GM19035 (cell line): ENCODE measurements around the gene EVI5L.
"Not testable (repeated sequence)": the region's sequence is repeated elsewhere in the genome, so short reads cannot be mapped to it uniquely, and the experiment has no call there.

Experiments
- ATAC-seq: cut with Tn5 transposase; IDR thresholded peaks from one replicate; pipeline ENCODE4 v1.9.1; 2021; ENCODE audit not compliant: unreplicated experiment

The EVI5L gene

GRCh38 chr19:7845390-7846154 is 15.6 kb downstream of the EVI5L start:
- no peak for ATAC-seq

- ATAC-seq, result no peak
Measured at GRCh38 chr19:7846155-7846646, 16.2 kb downstream of the EVI5L start.

DNA sequence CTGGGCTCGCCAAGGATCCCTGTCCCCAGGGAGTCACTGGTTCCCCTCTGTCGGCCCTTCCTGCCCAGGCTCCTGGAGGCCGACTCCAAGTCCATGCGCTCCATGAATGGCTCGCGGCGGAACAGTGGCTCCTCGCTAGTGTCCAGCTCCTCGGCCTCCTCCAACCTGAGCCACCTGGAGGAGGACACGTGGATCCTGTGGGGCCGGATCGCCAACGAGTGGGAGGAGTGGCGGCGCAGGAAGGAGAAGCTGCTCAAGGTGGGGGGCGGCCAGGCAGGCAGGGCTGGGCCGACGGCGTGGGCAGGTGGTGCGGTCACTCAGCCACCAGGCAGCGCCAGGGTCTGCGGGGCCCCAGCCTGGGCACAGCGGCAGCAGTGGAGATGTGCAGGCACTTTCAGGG is 17.6 kb downstream of the EVI5L start:
- no peak for ATAC-seq

DNA sequence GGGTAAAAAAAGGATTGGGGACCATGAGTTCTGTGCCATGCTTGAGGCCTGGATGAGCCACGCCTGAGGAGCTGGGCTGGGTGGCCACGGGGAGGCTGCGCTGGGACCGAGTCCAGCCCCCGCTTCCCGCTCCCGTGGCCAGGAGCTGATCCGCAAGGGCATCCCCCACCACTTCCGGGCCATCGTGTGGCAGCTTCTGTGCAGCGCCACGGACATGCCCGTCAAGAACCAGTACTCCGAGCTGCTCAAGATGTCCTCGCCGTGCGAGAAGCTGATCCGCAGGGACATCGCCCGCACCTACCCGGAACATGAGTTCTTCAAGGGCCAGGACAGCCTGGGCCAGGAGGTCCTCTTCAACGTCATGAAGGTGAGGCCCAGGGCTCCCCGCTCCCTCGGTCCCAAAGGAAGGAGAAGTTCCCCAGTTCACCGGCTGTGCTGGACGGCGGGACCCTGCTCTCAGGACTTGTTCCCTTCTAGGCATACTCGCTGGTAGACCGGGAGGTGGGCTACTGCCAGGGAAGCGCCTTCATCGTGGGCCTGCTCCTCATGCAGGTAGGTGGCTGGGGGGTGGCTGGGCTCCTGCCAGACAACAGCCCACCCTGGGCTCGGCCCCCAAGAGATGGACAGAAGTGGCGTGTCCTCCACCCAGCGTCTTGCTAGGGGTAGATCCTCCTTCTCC is 18.9 kb downstream of the EVI5L start:
- no peak for ATAC-seq

DNA sequence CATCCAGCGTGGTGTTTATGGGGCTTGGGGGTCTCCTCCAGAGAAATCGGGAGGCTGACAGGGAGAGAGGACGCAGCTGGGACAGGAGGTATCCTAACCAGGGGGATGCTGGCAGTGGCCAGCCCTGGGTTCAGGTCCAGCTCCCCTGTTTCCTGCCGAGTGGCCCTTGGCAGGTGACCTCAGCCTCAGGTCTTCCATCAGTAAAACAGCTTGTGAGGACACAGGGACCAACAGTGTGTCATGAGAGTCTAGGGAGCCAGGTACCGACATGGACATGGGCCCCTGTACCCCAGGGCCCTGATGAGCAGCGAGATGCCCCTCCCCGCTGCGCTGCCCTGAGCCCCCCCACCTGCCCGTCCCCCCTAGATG is 19.6 kb downstream of the EVI5L start:
- no peak for ATAC-seq

DNA sequence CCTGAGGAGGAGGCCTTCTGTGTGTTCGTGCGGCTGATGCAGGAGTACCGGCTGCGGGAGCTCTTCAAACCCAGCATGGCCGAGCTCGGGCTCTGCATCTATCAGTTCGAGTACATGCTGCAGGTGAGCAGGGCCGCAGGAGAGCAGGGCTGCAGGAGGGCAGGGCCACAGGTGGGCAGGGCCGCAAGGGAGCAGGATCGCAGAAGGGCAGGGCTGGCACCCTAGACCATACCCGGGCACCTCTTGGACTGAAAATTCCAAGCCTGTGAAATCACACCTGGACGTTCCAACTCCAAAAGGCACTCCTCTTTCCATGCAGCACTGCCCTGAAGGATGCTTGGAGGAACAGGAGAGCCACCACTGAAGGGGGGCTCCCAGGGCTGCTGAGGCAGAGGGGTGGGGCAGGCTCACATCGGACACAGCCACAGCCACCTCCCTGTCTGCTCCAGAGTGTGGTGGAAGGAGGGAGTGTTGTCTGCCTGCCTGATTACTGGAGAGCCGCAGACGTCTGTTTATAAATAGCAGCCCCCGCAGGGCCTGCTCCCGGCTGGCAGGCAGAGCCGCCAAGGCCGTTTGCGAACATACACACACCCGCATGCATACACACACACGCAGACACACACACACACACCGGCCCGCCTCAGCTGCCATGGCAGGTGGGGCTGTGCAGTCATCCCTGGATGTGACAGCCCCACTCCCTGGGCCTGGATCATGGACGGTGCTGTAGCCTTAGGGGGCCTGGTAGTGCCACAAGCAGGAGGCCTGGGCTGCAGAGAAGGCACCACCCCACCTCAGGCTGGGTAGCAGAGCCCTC is 20.2 kb downstream of the EVI5L start:
- ATAC-seq, result no peak

DNA sequence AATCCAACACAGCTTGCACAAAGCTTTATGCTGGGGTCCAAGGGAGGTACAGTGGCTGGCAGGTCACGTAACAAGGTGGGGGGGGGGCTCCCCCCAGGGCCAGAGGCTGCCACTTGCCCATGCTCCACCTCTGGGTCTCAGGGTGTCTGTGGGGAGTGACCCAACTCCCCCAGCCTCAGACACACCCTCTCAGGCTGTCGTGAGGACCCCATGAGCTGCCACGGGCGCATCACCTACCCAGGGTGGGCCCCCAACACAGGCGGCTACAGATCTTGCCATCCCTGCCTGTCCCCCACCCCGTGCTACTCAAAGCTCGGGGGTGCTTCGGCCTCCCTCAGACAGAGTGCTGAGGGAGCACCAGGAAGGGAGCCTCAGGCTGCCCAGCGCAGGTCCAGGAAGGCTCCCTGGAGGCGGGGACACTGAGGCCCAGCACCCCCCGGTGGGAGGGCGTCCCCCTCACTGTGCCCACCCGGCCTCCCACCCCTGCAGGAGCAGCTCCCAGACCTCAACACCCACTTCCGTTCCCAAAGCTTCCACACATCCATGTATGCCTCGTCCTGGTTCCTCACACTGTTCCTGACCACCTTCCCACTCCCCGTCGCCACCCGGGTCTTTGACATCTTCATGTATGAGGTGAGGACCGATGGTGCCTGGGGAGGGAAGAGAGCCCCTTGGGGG is 21.1 kb downstream of the EVI5L start:
- ATAC-seq, result no peak

GRCh38 chr19:7851623-7852500 is 21.8 kb downstream of the EVI5L start:
- ATAC-seq, result no peak

- ATAC-seq, result no peak
Measured at GRCh38 chr19:7852851-7853769, 23.1 kb downstream of the EVI5L start.

GRCh38 chr19:7853770-7854128 is 23.7 kb downstream of the EVI5L start:
- ATAC-seq, result no peak

GRCh38 chr19:7855426-7856108 is 25.5 kb downstream of the EVI5L start:
- ATAC-seq, result no peak

- no peak for ATAC-seq
Measured at GRCh38 chr19:7856109-7856591, 26.1 kb downstream of the EVI5L start.

DNA sequence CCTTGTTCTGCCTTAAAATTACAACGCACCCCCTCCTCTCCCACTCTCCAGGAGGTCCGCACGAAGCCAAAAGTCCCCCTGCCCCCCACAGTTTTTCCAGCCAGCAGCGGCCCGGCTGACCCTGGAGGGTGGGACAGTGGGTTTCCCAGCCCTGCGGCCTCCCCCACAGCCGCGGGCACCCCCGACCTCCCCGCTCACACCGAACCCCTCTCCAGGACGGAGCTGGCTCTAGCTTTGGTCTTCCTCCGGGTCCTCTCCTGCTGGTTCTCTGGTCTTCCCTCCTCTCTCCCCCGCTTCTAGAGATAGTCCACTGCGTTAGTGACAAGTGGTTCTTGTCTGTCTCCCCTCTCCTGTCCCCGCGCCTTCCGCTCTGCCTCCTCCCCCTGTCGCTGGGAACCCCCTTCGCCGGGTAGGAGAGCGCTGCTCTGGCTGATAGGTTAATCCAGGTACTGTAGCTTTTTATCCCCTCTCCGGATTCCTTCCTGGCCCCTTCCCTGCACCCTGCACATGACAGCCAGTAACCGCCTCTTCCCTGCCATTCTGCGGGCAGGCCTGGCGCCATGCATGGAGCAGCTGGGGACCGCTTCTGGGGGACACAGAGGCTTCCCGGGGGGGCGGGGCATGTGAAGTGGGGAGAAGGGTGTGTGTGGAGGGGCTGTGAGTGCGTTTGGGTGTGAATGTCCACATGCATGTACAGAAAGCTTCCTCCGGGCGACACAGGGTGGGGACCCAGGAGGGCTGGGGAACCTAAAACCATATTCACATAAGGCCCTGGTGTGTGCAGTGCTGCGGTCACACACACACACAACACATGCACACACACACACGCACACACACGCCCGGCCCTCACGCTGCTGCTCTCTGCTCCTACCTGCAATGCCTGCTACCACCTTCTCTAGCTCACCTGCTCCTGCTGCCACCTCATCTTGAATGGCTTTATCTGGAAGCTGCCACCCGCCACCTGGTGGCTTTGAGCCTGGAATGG is 27.0 kb downstream of the EVI5L start:
- no peak for ATAC-seq

DNA sequence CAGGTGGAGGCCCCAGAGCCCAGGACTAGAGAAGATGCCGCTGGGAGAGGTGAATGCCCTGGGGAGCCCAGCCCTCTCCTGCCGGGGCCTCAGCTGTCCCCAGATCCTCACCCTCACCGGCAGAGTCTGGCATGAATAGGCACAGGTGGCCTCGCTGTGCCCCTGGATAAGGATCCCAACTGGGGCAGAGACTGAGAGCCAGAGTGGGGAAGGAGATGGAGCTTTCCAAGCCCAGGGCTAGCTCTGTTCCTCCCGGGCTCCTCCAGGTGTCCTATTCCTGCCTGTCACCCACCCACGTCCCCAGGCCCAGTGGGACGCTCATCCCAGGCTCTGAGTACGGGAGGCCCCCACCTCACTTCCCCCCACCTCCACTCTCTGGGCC is 27.7 kb downstream of the EVI5L start:
- no peak for ATAC-seq

DNA sequence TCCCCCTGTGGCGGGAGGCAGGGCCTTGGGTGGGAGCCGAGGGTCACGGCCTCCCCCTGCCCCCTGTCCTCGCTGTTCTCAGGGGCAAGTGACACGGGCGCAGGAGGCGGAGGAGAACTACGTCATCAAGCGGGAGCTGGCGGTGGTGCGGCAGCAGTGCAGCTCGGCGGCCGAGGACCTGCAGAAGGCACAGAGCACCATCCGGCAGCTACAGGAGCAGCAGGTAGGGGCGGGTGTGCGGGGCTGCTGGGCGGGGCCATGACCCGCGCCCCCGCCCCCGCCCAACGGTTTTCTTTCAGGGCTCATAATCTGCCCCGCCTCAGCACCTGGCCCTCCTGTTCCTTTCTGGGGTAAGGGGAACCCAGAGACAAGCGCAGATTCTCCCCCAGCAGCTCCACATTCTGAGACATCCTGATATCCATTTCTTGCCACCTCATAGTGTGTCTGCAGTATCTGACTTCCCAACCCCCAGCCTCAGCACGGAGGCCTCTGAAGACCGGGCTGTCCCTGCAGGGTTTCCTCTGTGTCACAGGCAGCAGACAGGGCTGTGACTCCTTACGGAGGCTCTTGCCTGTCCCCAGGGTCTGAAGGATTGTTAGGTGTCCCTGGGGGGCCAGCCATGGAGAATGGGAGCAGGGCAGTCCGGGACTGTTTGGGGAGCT is 28.2 kb downstream of the EVI5L start:
- ATAC-seq, result no peak

DNA sequence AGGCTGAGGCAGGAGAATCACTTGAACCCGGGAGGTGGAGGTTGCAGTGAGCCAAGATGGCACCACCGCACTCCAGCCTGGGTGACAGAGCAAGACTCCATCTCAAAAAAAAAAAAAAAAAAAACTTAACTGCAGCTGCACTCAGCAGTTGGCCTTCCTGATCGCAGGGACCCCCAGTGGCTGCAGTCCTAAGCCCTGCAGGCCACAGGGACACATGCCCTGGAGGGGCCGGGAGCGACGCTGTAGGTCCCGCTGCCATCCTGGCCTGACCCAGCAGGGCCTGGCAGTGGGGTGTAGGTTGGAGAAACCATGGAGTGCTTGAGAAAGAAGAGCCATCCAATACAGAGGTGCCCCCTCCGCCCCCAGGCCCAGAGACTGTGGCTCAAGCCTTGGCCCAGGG is 29.1 kb downstream of the EVI5L start:
- ATAC-seq, result not testable (repeated sequence)
